Subcutaneous abdominal adipose tissue (tissue), 5 donors: ENCODE data around the gene SORCS2.

Source experiments
- H3K27ac ChIP-seq: one replicate; pipeline ENCODE4 v1.7.0; 2013; ENCODE audit warnings: low read depth, mild to moderate bottlenecking, inconsistent platforms, low read length, moderate library complexity
- H3K27me3 ChIP-seq, 5 donors: one replicate each; pipeline ENCODE4 v1.7.0; 2013; ENCODE audit warnings: low read length in 5 of 5, inconsistent platforms in 1 of 5; ENCODE audit not compliant: control insufficient read depth in 5 of 5, insufficient read depth in 4 of 5
- H3K36me3 ChIP-seq, 5 donors: one replicate each; pipeline ENCODE4 v1.7.0; 2013; ENCODE audit warnings: low read length in 5 of 5; ENCODE audit not compliant: control insufficient read depth in 5 of 5, insufficient read depth in 5 of 5
- H3K4me1 ChIP-seq, 5 donors: one replicate each; pipeline ENCODE4 v1.7.0; 2013; ENCODE audit warnings: low read length in 5 of 5, mild to moderate bottlenecking in 3 of 5, moderate library complexity in 1 of 5; ENCODE audit not compliant: control insufficient read depth in 5 of 5, insufficient read depth in 5 of 5
- H3K4me3 ChIP-seq, 5 donors: one replicate each; pipeline ENCODE4 v1.7.0; 2013; ENCODE audit warnings: low read length in 5 of 5, low read depth in 1 of 5
- H3K9ac ChIP-seq, 5 donors: one replicate each; pipeline ENCODE4 v1.7.0; 2013; ENCODE audit warnings: low read length in 5 of 5, mild to moderate bottlenecking in 4 of 5, moderate library complexity in 3 of 5
- H3K9me3 ChIP-seq, 5 donors: one replicate each; pipeline ENCODE4 v1.7.0; 2013; ENCODE audit warnings: low read length in 5 of 5; ENCODE audit not compliant: control insufficient read depth in 5 of 5
- donor health status: healthy.
- donor health status: healthy.
- donor health status: healthy.
- donor health status: healthy.
- donor health status: healthy.

SORCS2 gene

DNA sequence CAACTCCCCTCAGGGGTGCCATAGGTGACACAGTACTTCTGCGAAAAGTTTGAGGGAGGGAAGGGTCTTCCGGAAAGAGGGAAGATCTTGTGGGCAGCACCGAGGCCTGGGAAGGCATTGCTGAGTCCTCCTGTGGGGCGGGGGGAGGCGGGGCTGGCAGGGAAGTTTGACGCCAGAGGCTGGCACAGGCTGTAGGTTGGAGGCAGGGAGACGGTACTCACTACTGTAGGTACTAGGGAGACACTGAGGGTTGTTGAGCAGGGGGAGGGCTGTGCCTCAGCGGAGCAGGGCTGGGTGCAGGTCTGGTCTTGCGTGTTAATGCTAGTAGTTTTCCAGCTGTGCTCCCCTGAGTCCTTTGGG, 265.7 kb downstream of the SORCS2 start:
- peaks cover 0 to 5% (median 0%) of the 10 kb centered on the region in 5 donors for H3K4me1 ChIP-seq
- no peak overlapping the region for H3K27ac ChIP-seq
- H3K4me3 ChIP-seq: no peak overlapping the region
- H3K27me3 ChIP-seq: peaks cover 0 to 22% (median 6%) of the 10 kb centered on the region in 5 donors
- H3K9ac ChIP-seq: no peak overlapping the region
- no peaks in the 10 kb centered on the region for H3K9me3 ChIP-seq
- no peaks in the 10 kb centered on the region for H3K36me3 ChIP-seq

DNA sequence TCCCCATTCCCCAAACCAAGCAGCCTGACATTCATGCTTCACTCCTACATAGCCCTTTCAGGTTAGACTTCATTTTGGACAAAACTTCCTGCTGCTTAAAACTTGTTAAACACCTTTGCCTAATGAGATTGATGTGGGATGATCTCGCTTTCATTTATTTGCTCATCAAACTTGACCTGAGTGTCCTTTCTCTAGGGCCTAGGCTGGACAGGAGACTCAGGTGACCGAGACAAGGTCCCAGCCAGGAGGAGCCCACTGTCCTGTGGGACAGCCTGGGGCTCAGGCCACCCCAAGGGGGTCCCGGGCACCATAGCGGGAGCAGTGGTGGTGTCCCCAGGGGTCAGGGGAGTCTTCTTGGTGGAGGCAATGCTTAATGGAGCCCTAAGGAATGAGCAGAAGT, 266.1 kb downstream of the SORCS2 start:
- no peak overlapping the region for H3K9ac ChIP-seq
- H3K27ac ChIP-seq: no peak overlapping the region
- peaks cover 0 to 5% (median 0%) of the 10 kb centered on the region in 5 donors for H3K4me1 ChIP-seq
- no peaks in the 10 kb centered on the region for H3K9me3 ChIP-seq
- peaks cover 0 to 22% (median 6%) of the 10 kb centered on the region in 5 donors for H3K27me3 ChIP-seq
- H3K36me3 ChIP-seq: no peaks in the 10 kb centered on the region
- no peak overlapping the region for H3K4me3 ChIP-seq

DNA sequence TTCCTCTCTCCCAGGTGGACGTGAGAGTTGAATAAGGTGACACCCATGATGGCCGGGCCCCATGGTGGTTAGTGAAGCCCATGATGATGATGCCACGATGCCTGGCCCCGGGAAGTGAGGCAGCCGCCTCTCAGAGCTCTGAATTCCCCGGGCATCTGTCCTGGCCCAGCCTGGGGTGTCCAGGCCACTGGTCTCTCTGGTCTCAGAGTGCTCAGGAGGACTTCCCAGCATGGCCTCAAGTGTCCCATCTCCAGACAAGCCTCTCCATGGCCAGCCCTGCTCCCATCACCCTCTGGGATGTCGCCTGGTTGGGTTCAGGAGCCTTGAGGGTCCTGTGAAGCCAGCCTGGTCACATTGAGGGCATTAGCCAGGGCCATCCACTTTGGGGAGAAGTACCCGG, 267.1 kb downstream of the SORCS2 start:
- Histone ChIP-seq H3K27ac (no peak overlapping the region), H3K9me3 (peaks cover 0 to 3% (median 0%) of the 10 kb centered on the region in 5 donors), H3K4me1 (peaks cover 0 to 5% (median 0%) of the 10 kb centered on the region in 5 donors), H3K27me3 (peaks cover 0 to 22% (median 6%) of the 10 kb centered on the region in 5 donors), H3K4me3 (no peak overlapping the region), H3K9ac (no peak overlapping the region), H3K36me3 (no peaks in the 10 kb centered on the region)

DNA sequence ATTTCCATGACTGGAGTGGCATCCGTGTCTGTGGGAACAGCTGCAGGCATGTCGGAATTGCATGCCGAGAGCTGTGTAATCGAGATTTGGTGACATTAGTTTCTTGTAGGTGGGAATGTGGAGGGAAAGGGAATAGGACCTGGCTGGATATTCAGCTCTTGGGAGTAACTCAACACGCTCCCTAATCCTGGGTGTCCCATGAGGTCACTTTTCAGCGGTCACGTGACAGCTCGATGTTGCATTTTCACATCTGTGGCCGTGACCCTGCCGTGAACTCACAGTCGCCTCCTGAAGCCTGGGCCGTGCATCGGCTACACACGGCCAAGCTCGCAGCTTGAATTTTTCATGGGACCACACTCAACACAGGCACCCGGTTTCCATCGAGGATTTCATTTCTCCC, 268.2 kb downstream of the SORCS2 start:
- H3K9ac ChIP-seq: no peak overlapping the region
- peaks cover 0 to 5% (median 0%) of the 10 kb centered on the region in 5 donors for H3K4me1 ChIP-seq
- no peak overlapping the region for H3K27ac ChIP-seq
- H3K4me3 ChIP-seq: no peak overlapping the region
- no peaks in the 10 kb centered on the region for H3K36me3 ChIP-seq
- peaks cover 0 to 6% (median 3%) of the 10 kb centered on the region in 5 donors for H3K9me3 ChIP-seq
- H3K27me3 ChIP-seq: peaks cover 0 to 22% (median 6%) of the 10 kb centered on the region in 5 donors

DNA sequence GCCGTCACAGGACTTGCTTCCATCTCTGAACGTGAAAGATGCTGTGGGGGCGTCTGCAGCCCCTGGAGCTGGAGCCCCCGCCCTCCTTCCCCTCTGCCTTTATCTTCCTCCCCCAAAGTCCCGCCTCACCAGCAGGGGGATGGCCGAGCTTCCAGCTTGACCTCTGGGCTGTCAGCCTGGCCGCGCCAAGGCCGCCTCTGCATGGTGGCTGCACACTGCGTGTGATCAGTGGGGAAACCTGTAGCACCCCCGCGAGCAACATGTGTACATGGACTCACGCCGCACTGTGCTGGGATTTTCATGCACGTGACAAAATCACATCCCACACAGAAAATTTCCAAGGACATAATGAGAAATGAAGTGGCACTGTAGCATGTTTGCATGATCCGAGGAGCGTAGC, 268.9 kb downstream of the SORCS2 start:
- Histone ChIP-seq H3K27me3 (peaks cover 0 to 22% (median 6%) of the 10 kb centered on the region in 5 donors), H3K9me3 (peaks cover 0 to 13% (median 10%) of the 10 kb centered on the region in 5 donors), H3K9ac (no peak overlapping the region), H3K4me3 (no peak overlapping the region), H3K36me3 (no peaks in the 10 kb centered on the region), H3K4me1 (peaks cover 0 to 5% (median 0%) of the 10 kb centered on the region in 5 donors), H3K27ac (no peak overlapping the region)

DNA sequence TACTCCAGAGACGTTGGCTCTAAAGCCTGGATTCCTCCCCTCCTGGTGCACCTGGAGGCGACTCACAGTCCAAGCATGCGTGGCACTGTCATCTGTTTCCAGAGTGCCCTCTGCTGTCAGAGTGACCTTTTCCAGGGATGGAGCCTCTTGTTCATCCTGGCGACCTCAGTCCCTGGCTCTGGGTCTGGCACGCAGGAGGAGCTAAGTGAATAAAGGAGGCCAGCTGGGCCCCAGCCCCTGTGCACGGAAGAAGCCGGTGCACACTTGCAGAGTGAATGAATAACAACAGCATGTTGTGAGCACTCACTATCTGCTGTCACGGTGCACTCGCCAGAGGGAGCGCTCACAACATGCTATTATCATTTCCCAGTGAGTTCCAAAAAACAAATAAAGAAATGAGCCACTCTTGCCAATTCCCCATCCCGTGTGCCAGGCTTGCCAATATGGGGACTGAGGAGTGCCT, 270.2 kb downstream of the SORCS2 start:
- Histone ChIP-seq H3K27ac (no peak overlapping the region), H3K9ac (no peak overlapping the region)

DNA sequence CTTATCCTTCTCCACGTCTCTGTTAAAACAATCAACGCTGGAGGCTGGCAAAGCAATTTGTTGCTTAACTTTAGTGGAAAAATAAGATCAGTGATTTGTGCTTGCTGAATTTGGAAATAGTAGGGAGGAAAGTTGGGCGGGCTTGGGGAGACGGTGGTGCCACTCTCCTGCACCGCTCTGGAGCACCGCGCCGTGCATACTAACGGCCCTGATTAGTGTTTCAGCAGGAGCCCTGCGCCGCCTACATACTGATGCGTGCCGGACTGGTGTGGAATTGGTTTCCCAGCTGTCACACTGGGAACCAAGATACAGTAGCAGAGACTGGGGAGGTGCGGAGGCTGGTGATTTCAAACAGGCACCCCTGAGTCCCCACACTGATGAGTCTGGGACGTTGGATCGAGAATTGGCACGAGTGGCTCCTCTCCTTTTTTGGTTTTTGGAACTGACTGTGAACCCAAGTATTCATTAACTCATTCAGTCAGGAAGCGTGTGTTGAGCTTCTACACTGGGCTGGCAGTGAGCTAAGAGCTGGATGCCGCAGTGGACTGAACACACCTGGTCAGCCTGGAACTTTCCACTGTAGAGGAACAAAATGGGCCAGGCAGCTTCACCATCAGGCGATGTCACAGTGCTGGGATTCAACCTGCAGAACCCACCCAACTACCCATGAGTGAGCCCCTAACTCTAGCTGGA, 271.4 kb downstream of the SORCS2 start:
- Histone ChIP-seq H3K27me3 (peaks cover 0 to 13% (median 6%) of the 10 kb centered on the region in 5 donors), H3K9me3 (peaks cover 4 to 24% (median 19%) of the 10 kb centered on the region in 5 donors), H3K4me1 (peaks cover 0 to 5% (median 0%) of the 10 kb centered on the region in 5 donors), H3K4me3 (no peak overlapping the region), H3K9ac (no peak overlapping the region), H3K27ac (no peak overlapping the region), H3K36me3 (no peaks in the 10 kb centered on the region)

More for the DNA sequence above, 270.2 kb downstream of the SORCS2 start:
- Histone ChIP-seq H3K36me3 (no peaks in the 10 kb centered on the region), H3K4me1 (peaks cover 0 to 5% (median 0%) of the 10 kb centered on the region in 5 donors), H3K27me3 (peaks cover 0 to 17% (median 6%) of the 10 kb centered on the region in 5 donors), H3K4me3 (no peak overlapping the region), H3K9me3 (peaks cover 4 to 24% (median 19%) of the 10 kb centered on the region in 5 donors)

DNA sequence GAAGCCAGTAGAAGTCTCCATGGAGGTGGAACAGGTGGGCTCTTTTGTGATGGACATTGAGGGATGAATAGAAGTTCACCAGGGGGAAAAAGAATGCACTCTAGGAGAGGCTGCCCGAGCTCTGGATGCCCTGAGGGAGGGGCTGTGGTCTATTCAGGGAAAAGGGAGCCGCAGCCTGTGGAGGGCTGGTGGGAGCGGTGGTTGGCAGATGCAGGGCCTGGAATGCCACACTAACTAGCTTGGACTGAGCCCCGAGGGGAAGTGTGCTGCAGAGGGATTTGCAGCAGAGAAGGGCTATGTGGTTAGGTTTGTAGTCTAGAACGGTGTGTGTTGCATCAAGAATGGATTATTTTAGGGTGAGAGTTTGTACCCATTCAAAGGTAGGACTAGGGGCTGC, 271.9 kb downstream of the SORCS2 start:
- no peaks in the 10 kb centered on the region for H3K36me3 ChIP-seq
- H3K4me3 ChIP-seq: no peak overlapping the region
- peaks cover 0 to 13% (median 6%) of the 10 kb centered on the region in 5 donors for H3K27me3 ChIP-seq
- H3K27ac ChIP-seq: no peak overlapping the region
- H3K9me3 ChIP-seq: peaks cover 4 to 24% (median 19%) of the 10 kb centered on the region in 5 donors
- no peak overlapping the region for H3K9ac ChIP-seq
- H3K4me1 ChIP-seq: peaks cover 0 to 5% (median 0%) of the 10 kb centered on the region in 5 donors

DNA sequence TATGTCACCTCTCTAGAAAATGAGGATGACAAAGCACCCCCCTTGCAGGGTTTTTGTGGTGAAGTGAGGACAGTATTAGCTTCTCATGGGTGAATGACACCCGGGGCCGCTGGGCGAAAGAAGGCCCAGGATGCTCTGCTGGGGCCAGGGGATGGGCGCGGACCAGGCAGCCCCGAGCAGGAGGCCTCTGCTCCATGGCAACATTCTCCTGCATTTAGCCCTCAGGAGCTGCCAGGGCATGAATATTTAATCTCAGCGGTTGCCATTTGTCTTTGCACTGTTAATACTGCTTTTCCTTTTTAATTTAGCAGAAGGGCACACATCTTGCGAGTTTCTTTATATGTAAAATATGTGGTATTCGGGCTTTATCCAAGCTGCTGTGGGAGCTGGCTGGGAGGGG, 272.7 kb downstream of the SORCS2 start:
- Histone ChIP-seq H3K4me3 (no peak overlapping the region), H3K4me1 (peaks cover 0 to 5% (median 0%) of the 10 kb centered on the region in 5 donors), H3K9ac (no peak overlapping the region), H3K9me3 (peaks cover 4 to 24% (median 19%) of the 10 kb centered on the region in 5 donors), H3K36me3 (no peaks in the 10 kb centered on the region), H3K27me3 (peaks cover 0 to 8% (median 4%) of the 10 kb centered on the region in 5 donors), H3K27ac (no peak overlapping the region)

DNA sequence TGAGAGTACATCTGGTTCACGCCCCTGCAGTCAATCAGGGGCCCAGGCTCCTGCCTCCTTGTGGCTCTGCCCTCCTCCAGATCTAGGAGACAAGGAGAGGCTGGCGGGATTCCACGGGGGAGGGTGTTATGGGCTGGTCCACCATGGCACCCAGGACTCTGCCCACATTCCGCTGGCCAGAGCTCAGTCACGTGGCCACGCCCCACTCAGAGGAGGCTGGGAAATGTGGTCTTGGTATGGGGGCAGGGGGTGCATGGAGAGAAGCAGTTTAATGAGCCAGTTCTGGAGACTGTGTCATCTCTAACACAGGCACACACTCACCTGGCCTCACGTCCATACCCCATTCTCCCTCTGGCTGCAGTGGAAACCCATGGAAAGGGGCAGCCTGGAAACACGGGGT, 273.9 kb downstream of the SORCS2 start:
- no peak overlapping the region for H3K27ac ChIP-seq

More for the DNA sequence above, 273.9 kb downstream of the SORCS2 start:
- Histone ChIP-seq H3K27me3 (peaks cover 0 to 4% (median 0%) of the 10 kb centered on the region in 5 donors), H3K4me1 (no peaks in the 10 kb centered on the region), H3K9ac (no peak overlapping the region), H3K4me3 (no peak overlapping the region), H3K36me3 (no peaks in the 10 kb centered on the region), H3K9me3 (peaks cover 4 to 24% (median 19%) of the 10 kb centered on the region in 5 donors)
